ENCODE data around the gene MYO1E.

MYO1E gene

DNA sequence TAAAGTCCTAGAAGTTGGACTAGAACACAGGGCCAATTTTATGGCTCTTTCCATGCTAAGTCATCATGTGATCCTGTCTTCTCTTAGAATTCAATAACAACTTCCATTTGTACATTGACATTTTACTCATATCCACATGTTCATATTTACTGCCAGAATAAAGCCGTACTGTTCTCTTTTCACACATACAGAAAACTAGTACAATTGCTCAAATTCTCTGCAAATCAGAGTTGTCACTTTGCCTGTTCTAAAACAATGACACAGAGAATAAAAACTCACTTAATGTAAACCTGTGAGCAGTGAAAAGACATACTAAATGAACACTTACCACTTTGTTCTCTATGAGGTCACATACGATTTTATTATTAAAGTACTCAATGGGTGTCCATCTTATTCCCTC lies 162.5 kb downstream of the MYO1E start:
- Histone ChIP-seq H3K9me3 (replicated peaks; ENCODE audit: low read length) (no peaks in the 10 kb centered on the region), H3K36me3 (ENCODE audit: insufficient read depth, low read length) (peaks cover 80% of the 10 kb centered on the region), H3K4me2 (ENCODE audit: low read length) (no peak overlapping the region), H3K4me1 (ENCODE audit: control insufficient read depth, insufficient read depth, low read length) (no peaks in the 10 kb centered on the region), H3K4me3 (ENCODE audit: low read length) (no peak overlapping the region), H3K9ac (ENCODE audit: low read depth, low read length) (no peak overlapping the region), H3K27me3 (ENCODE audit: control insufficient read depth, insufficient read depth, low read length) (no peaks in the 10 kb centered on the region)

GRCh38 chr15:59208613-59209249 lies 163.9 kb downstream of the MYO1E start:
- Histone ChIP-seq H3K36me3 (ENCODE audit: insufficient read depth, low read length) (peaks cover 80% of the 10 kb centered on the region), H3K27me3 (ENCODE audit: control insufficient read depth, insufficient read depth, low read length) (no peaks in the 10 kb centered on the region), H3K4me3 (ENCODE audit: low read length) (no peak overlapping the region), H3K9me3 (replicated peaks; ENCODE audit: low read length) (no peaks in the 10 kb centered on the region), H3K9ac (ENCODE audit: low read depth, low read length) (no peak overlapping the region), H3K4me1 (ENCODE audit: control insufficient read depth, insufficient read depth, low read length) (no peaks in the 10 kb centered on the region), H3K4me2 (ENCODE audit: low read length) (no peak overlapping the region)

DNA sequence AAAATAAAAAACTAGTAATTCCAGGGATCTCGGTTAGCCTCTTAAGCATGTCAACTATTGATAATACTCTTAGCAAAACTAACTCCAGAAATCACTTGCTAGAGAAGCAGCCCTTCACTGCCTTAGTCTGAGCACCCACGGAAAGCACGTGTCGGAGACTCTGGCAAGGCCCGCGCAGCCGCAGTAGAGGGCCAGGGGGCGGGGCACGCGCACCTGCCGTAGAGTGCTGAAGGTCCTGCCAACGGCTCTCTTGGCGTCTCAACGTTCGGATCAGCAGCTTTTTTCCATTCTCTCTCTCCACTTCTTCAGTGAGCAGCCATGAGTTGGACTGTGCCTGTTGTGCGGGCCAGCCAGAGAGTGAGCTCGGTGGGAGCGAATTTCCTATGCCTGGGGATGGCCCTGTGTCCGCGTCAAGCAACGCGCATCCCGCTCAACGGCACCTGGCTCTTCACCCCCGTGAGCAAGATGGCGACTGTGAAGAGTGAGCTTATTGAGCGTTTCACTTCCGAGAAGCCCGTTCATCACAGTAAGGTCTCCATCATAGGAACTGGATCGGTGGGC lies 166.0 kb downstream of the MYO1E start, which contains the start of gene LDHAL6B:
TSS of gene LDHAL6B (plus strand) at position 221 of the 561 bp plus-strand sequence. CDS start at position 319, 98 bp downstream.
- Histone ChIP-seq H3K36me3 (ENCODE audit: insufficient read depth, low read length) (peaks cover 84% of the 10 kb centered on the region), H3K4me2 (ENCODE audit: low read length) (no peak within 1 kb of the TSS), H3K4me3 (ENCODE audit: low read length) (no peak within 1 kb of the TSS)

GRCh38 chr15:59205839-59206622 lies 166.6 kb downstream of the MYO1E start:
- Histone ChIP-seq H3K27me3 (ENCODE audit: control insufficient read depth, insufficient read depth, low read length) (no peaks in the 10 kb centered on the region), H3K9me3 (replicated peaks; ENCODE audit: low read length) (no peaks in the 10 kb centered on the region), H3K4me3 (ENCODE audit: low read length) (no peak overlapping the region), H3K9ac (ENCODE audit: low read depth, low read length) (no peak overlapping the region), H3K36me3 (ENCODE audit: insufficient read depth, low read length) (peaks cover 87% of the 10 kb centered on the region), H3K4me1 (ENCODE audit: control insufficient read depth, insufficient read depth, low read length) (no peaks in the 10 kb centered on the region), H3K4me2 (ENCODE audit: low read length) (no peak overlapping the region)

More for the DNA sequence above, 166.0 kb downstream of the MYO1E start, which contains the start of gene LDHAL6B:
- no peaks in the 10 kb centered on the region for H3K27me3 ChIP-seq (ENCODE audit: control insufficient read depth, insufficient read depth, low read length)
- H3K9me3 ChIP-seq (replicated peaks; ENCODE audit: low read length): no peaks in the 10 kb centered on the region
- no peak within 1 kb of the TSS for H3K9ac ChIP-seq (ENCODE audit: low read depth, low read length)
- H3K4me1 ChIP-seq (ENCODE audit: control insufficient read depth, insufficient read depth, low read length): no peaks in the 10 kb centered on the region

DNA sequence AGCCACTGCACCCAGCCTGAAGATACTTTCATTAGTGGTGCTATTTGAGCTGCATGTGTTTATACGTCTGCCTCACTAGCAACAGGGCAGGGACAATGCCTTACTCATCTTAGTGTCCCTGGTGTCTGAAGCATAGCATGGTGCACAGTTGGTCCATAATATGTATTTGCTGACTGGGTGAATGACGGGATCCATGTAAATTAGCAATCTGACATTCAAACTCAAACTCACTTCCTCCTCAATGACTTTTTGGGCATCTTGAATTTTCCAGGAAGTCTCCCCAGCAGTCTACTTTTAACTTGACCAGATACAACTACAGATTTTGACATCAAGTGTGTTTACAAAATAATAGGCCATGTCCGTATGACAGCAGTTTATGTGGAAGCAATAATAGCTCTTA lies 169.0 kb downstream of the MYO1E start:
- Histone ChIP-seq H3K27me3 (ENCODE audit: control insufficient read depth, insufficient read depth, low read length) (no peaks in the 10 kb centered on the region), H3K4me2 (ENCODE audit: low read length) (no peak overlapping the region), H3K9me3 (replicated peaks; ENCODE audit: low read length) (no peaks in the 10 kb centered on the region), H3K4me1 (ENCODE audit: control insufficient read depth, insufficient read depth, low read length) (peaks cover 10% of the 10 kb centered on the region), H3K36me3 (ENCODE audit: insufficient read depth, low read length) (peaks cover 82% of the 10 kb centered on the region), H3K4me3 (ENCODE audit: low read length) (no peak overlapping the region), H3K9ac (ENCODE audit: low read depth, low read length) (no peak overlapping the region)

GRCh38 chr15:59203008-59203407 lies 169.7 kb downstream of the MYO1E start:
- Histone ChIP-seq H3K36me3 (ENCODE audit: insufficient read depth, low read length) (peaks cover 78% of the 10 kb centered on the region), H3K9ac (ENCODE audit: low read depth, low read length) (no peak overlapping the region), H3K4me3 (ENCODE audit: low read length) (no peak overlapping the region), H3K4me1 (ENCODE audit: control insufficient read depth, insufficient read depth, low read length) (peaks cover 10% of the 10 kb centered on the region), H3K4me2 (ENCODE audit: low read length) (no peak overlapping the region), H3K9me3 (replicated peaks; ENCODE audit: low read length) (no peaks in the 10 kb centered on the region), H3K27me3 (ENCODE audit: control insufficient read depth, insufficient read depth, low read length) (no peaks in the 10 kb centered on the region)

DNA sequence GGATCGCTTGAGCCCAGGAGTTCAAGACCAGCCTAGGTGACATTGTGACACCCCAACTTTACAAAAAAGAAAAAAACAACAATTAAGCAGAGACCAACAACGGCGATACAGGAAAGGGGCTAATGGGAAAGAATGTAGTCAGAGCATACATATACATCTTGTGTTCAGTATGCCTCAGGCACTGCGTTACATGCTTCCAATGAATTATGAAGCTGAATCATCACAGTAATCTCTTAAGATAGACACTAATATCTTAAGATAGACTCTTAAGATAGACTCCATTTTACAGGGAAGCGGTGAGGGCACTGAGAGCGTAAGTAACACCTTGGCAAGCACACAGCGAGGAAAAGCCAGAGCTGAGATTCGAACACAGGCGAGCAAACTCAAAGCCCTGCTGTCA lies 172.1 kb downstream of the MYO1E start:
- Histone ChIP-seq H3K27me3 (ENCODE audit: control insufficient read depth, insufficient read depth, low read length) (no peaks in the 10 kb centered on the region), H3K4me2 (ENCODE audit: low read length) (no peak overlapping the region), H3K9ac (ENCODE audit: low read depth, low read length) (no peak overlapping the region), H3K4me3 (ENCODE audit: low read length) (no peak overlapping the region), H3K9me3 (replicated peaks; ENCODE audit: low read length) (no peaks in the 10 kb centered on the region), H3K4me1 (ENCODE audit: control insufficient read depth, insufficient read depth, low read length) (peaks cover 10% of the 10 kb centered on the region), H3K36me3 (ENCODE audit: insufficient read depth, low read length) (peaks cover 61% of the 10 kb centered on the region)

DNA sequence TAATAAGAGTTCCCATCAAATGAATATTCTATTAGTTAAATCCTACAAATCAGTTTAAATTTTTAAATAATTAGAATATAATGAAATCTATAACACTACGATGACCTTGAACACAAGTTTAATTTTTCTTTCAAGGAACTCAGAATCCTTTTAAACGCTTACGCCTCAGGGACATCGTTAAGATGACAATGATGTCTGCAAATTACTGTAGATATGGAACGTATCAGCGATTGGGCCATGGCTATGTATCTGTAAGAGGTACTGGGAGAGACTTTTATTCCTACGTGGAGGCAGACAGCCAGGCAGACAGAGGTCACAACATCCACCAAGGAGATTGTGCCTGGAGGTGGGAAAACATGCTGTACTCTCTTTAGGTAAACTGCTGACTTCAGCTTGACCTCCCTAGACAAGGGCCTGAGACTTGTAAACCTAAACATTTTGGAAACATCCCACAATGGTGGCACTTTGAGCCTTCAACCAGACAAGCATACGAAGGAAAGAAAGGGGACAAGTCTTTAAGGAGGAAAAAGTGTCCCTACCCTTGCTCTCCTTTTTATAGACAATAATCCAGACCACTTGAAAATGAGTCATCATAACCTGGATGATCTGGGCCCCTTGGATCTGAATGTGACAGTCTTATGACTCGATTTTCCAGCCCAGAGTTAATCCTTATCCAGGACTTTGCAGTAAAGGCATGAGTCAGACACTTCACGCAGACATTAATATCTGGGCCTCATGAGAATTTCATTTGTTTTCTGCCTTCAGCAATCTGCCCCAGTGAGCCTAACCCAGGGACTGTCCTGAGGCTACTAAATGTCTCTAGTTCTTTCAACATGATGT lies 172.8 kb downstream of the MYO1E start:
- no peak overlapping the region for H3K9ac ChIP-seq (ENCODE audit: low read depth, low read length)
- peaks cover 60% of the 10 kb centered on the region for H3K36me3 ChIP-seq (ENCODE audit: insufficient read depth, low read length)
- no peak overlapping the region for H3K4me3 ChIP-seq (ENCODE audit: low read length)
- peaks cover 10% of the 10 kb centered on the region for H3K4me1 ChIP-seq (ENCODE audit: control insufficient read depth, insufficient read depth, low read length)
- H3K27me3 ChIP-seq (ENCODE audit: control insufficient read depth, insufficient read depth, low read length): no peaks in the 10 kb centered on the region
- H3K4me2 ChIP-seq (ENCODE audit: low read length): no peak overlapping the region
- H3K9me3 ChIP-seq (replicated peaks; ENCODE audit: low read length): no peaks in the 10 kb centered on the region

GRCh38 chr15:59197454-59197853 lies 175.2 kb downstream of the MYO1E start:
- Histone ChIP-seq H3K4me2 (ENCODE audit: low read length) (no peak overlapping the region), H3K4me3 (ENCODE audit: low read length) (no peak overlapping the region), H3K9ac (ENCODE audit: low read depth, low read length) (no peak overlapping the region), H3K27me3 (ENCODE audit: control insufficient read depth, insufficient read depth, low read length) (no peaks in the 10 kb centered on the region), H3K4me1 (ENCODE audit: control insufficient read depth, insufficient read depth, low read length) (peaks cover 15% of the 10 kb centered on the region), H3K9me3 (replicated peaks; ENCODE audit: low read length) (no peaks in the 10 kb centered on the region), H3K36me3 (ENCODE audit: insufficient read depth, low read length) (peaks cover 62% of the 10 kb centered on the region)

- no peaks in the 10 kb centered on the region for H3K27me3 ChIP-seq (ENCODE audit: control insufficient read depth, insufficient read depth, low read length)
- peaks cover 53% of the 10 kb centered on the region for H3K36me3 ChIP-seq (ENCODE audit: insufficient read depth, low read length)
- no peak overlapping the region for H3K4me2 ChIP-seq (ENCODE audit: low read length)
- no peak overlapping the region for H3K4me3 ChIP-seq (ENCODE audit: low read length)
- H3K9ac ChIP-seq (ENCODE audit: low read depth, low read length): no peak overlapping the region
- peaks cover 24% of the 10 kb centered on the region for H3K4me1 ChIP-seq (ENCODE audit: control insufficient read depth, insufficient read depth, low read length)
- H3K9me3 ChIP-seq (replicated peaks; ENCODE audit: low read length): no peaks in the 10 kb centered on the region
These were observed 176.3 kb downstream of the MYO1E start for GRCh38 chr15:59196416-59196815.

All from skeletal muscle satellite cell (primary cell).